Neural crest cell (in vitro differentiated cells): ENCODE data around the gene FOXN4. TPM values are rescaled to one million over a fixed set of nuclear protein-coding genes. Genes with fewer than 3 reads are reported as not detected.

Experiments used
- DNase-seq: peaks from one replicate; pipeline ENCODE4 v3.0.0; 2021; ENCODE audit warnings: low read depth, mixed read lengths, low spot score
- H3K27ac Mint-ChIP-seq: one replicate; pipeline ENCODE4 v1.8.0; 2021; ENCODE audit warnings: mild to moderate bottlenecking, mixed read lengths; ENCODE audit not compliant: unreplicated experiment
- H3K27me3 Mint-ChIP-seq: 2 replicates; pipeline ENCODE4 v1.8.0; 2021; ENCODE audit warnings: low read depth, mild to moderate bottlenecking, mixed read lengths
- H3K36me3 Mint-ChIP-seq: 2 replicates; pipeline ENCODE4 v1.8.0; 2021; ENCODE audit warnings: low read depth, mild to moderate bottlenecking, mixed read lengths
- H3K4me1 Mint-ChIP-seq: 2 replicates; pipeline ENCODE4 v1.8.0; 2021; ENCODE audit warnings: mixed read lengths
- H3K4me3 Mint-ChIP-seq: one replicate; pipeline ENCODE4 v1.8.0; 2021; ENCODE audit warnings: mild to moderate bottlenecking, mixed read lengths
- H3K9me3 Mint-ChIP-seq: 2 replicates; pipeline ENCODE4 v1.8.0; 2021; ENCODE audit warnings: mixed read lengths
- total RNA-seq: library from RNA; stranded (reverse); gene quantifications from 2 replicates; pipeline ENCODE4 v1.2.1, GENCODE V29; 2021
- TF ChIP-seq, protein P1 (sequence below): fragments of 200-600 bp; sonication (generic); conservative IDR thresholded peaks from 2 replicates; pipeline ENCODE4 v1.5.0; 2021; ENCODE audit warnings: antibody characterized with exemption, mild to moderate bottlenecking

FOXN4 gene
- total RNA-seq, 1 donor from 2014 or later = 1.7 TPM

DNA sequence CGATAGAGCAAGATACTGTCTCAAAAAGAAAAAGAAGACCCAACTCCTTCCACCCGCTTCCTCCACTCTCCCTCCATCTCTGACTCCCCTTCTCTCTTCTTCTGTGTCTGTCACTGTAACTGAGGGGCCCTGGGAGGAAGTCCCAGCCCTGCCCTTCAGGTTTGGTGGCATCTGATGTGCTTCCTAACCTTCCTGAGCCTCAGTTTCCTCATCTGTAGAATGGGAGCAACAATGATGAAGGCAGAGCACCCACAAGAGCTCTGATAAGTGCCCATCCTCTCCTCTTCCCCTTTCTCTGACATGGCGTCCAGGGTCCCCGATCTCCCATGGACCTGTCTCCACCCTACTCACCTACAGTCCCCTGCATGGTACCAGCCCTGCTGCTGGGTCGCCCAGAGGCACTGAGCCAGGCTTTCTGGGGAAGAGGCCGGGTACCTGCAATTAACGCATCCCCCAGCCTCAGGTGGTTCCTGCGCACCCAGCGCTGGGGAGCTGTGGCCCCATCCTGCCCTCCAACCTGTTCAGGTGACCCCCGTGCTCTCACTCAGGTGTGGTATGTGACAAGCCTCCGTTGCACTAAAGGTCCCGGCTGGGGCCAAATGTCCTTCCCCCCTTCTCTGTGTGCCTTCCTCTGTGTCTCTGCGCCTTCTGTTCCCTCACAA lies 13.2 kb downstream of the FOXN4 start:
- Mint-ChIP-seq H3K4me3 (no peak overlapping the region), H3K27ac (no peak overlapping the region), H3K27me3 (no peaks in the 10 kb centered on the region), H3K36me3 (no peaks in the 10 kb centered on the region), H3K4me1 (peaks cover 7% of the 10 kb centered on the region), H3K9me3 (no peaks in the 10 kb centered on the region)
- DNase-seq = no peak
- TF ChIP-seq, protein P1, sequence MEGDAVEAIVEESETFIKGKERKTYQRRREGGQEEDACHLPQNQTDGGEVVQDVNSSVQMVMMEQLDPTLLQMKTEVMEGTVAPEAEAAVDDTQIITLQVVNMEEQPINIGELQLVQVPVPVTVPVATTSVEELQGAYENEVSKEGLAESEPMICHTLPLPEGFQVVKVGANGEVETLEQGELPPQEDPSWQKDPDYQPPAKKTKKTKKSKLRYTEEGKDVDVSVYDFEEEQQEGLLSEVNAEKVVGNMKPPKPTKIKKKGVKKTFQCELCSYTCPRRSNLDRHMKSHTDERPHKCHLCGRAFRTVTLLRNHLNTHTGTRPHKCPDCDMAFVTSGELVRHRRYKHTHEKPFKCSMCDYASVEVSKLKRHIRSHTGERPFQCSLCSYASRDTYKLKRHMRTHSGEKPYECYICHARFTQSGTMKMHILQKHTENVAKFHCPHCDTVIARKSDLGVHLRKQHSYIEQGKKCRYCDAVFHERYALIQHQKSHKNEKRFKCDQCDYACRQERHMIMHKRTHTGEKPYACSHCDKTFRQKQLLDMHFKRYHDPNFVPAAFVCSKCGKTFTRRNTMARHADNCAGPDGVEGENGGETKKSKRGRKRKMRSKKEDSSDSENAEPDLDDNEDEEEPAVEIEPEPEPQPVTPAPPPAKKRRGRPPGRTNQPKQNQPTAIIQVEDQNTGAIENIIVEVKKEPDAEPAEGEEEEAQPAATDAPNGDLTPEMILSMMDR = no peak

DNA sequence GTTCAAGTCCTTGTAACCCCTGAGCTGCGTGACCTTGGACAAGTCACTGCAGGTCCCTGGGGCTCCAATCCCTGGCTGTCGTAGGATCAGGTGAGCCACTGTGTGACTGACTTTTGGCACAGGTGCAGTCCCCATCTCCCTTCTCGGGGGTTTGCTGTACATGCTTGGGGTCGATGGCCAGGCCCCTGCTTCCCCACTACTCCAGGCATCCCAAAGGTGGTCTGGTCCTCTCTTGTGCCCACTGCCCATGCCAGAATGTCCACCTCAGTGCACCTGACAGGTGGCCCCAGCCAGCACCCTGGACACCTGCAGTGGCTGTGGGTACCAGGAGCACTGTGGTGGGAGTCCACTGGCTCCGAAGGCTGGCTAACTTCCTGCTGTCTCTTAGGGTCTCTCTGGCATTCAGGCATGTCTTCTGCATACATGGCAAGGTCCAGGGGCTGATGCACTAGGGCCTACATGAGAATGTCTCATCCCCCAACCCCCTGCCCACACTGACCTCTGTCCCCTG lies 14.7 kb downstream of the FOXN4 start:
- DNase-seq = no peak
- Mint-ChIP-seq H3K36me3 (no peaks in the 10 kb centered on the region), H3K4me1 (peaks cover 12% of the 10 kb centered on the region), H3K27ac (no peak overlapping the region), H3K9me3 (no peaks in the 10 kb centered on the region), H3K4me3 (no peak overlapping the region), H3K27me3 (no peaks in the 10 kb centered on the region)
- TF ChIP-seq, protein P1 = no peak

DNA sequence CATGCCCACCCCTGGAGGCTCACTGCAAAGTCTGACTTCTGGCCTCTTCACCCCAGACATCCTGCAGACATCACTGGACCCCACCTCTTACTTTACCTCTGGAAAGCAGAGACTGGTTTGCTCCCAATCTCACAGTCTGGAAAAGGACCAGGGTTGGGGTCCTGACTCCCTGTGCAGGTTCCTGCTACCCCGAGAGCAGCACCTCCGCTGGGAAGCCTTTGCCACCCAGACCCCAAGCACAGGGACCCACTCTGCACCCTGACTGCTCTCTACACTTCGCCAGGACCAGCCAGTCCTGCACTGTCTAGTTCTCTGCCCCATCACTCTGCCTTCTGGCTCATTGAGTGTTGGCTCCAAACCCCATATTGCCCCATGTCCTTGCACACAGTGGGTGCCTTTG lies 16.0 kb downstream of the FOXN4 start:
- DNase-seq = no peak
- Mint-ChIP-seq H3K9me3 (no peaks in the 10 kb centered on the region), H3K4me1 (peaks cover 12% of the 10 kb centered on the region), H3K27me3 (no peaks in the 10 kb centered on the region), H3K4me3 (no peak overlapping the region), H3K36me3 (no peaks in the 10 kb centered on the region), H3K27ac (no peak overlapping the region)
- TF ChIP-seq, protein P1 = no peak

DNA sequence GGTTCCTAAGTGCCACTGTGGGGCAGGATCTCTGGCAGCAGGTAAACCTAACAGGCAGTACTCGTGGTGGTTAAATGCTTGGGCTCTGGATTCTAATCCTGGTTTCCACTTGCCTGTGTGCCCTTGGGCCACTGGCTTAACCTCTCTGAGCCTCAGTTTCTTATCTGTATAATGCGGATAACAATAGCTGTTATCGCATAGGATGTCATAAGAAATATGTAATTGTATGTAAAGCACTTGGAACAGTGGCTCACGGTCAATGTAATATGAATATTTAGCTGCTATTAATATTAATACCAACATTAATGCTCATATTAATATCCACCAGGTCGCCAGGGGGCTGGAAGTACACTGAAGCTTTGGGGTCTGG lies 16.8 kb downstream of the FOXN4 start:
- Mint-ChIP-seq H3K27me3 (no peaks in the 10 kb centered on the region), H3K27ac (peak overlapping the region; percentile 62), H3K4me3 (no peak overlapping the region)

DNA sequence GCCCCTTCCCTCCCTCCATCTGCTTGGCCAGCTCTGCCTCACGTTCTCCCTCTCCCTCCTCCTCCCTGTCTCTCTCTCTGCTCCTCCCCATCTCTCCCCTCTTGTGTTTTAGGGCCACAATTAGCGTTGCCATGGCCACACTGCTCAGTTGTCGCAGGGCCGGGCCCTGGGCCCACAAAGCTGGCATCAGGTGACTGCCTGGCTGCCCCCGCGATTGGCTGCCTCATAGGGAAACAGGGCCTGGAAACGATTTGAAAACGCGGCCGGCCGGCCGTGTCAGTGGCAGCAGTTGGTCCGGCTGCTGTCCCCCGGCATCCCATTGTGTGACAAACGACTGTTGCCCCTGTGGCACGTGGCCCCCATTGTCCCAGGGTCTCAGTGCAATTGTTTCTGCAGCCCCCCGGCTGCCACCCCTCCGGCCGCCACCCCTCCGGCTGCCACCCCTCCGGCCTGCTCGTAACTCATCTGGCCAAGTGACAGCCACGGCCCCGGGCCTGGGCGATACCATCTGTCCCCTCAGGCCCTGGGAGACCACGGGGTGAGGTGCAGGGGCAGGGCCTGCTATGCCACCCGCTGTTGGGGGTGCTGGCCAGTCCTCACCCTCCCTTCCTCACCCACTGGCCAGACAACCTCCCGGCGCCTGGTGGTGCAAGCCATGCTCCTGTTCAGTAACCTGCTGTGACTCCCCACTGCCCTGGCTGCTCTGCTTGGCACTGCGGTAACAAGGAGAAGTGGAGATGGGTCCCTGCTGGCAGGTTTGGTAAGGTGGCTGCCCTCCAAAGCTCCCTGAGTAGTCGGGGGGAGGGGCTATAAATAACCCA lies 17.4 kb downstream of the FOXN4 start:
- Mint-ChIP-seq H3K4me3 (peak overlapping the region; percentile 15), H3K27me3 (no peaks in the 10 kb centered on the region), H3K36me3 (no peaks in the 10 kb centered on the region), H3K4me1 (peaks cover 12% of the 10 kb centered on the region), H3K9me3 (no peaks in the 10 kb centered on the region), H3K27ac (no peak overlapping the region)
- TF ChIP-seq, protein P1 = no peak
- peak; percentile 55 for DNase-seq

More for the DNA sequence above, 16.8 kb downstream of the FOXN4 start:
- TF ChIP-seq, protein P1 = no peak
- Mint-ChIP-seq H3K4me1 (peaks cover 12% of the 10 kb centered on the region), H3K9me3 (no peaks in the 10 kb centered on the region), H3K36me3 (no peaks in the 10 kb centered on the region)
- no peak for DNase-seq
